Measurements from ENCODE around the gene STEEP1.
A peak's percentile ranks its signal among the peaks of the same experiment; 100 is the strongest.

Gene STEEP1

GRCh38 chrX:119573222-119573621, 8.0 kb upstream of the STEEP1 start:
- peak overlapping the region; percentile 70 to 72 for H3K4me3 ChIP-seq (replicated peaks in 1 of 2; ENCODE audit: low read depth in 2 of 2, low read length in 2 of 2)
- TF ChIP-seq, protein P1, sequence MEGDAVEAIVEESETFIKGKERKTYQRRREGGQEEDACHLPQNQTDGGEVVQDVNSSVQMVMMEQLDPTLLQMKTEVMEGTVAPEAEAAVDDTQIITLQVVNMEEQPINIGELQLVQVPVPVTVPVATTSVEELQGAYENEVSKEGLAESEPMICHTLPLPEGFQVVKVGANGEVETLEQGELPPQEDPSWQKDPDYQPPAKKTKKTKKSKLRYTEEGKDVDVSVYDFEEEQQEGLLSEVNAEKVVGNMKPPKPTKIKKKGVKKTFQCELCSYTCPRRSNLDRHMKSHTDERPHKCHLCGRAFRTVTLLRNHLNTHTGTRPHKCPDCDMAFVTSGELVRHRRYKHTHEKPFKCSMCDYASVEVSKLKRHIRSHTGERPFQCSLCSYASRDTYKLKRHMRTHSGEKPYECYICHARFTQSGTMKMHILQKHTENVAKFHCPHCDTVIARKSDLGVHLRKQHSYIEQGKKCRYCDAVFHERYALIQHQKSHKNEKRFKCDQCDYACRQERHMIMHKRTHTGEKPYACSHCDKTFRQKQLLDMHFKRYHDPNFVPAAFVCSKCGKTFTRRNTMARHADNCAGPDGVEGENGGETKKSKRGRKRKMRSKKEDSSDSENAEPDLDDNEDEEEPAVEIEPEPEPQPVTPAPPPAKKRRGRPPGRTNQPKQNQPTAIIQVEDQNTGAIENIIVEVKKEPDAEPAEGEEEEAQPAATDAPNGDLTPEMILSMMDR (IDR thresholded peaks at IDR 0.05; ENCODE audit: low read depth, low read length): no peak
- DNase-seq (ENCODE audit: low read depth in 2 of 2): no peak

DNA sequence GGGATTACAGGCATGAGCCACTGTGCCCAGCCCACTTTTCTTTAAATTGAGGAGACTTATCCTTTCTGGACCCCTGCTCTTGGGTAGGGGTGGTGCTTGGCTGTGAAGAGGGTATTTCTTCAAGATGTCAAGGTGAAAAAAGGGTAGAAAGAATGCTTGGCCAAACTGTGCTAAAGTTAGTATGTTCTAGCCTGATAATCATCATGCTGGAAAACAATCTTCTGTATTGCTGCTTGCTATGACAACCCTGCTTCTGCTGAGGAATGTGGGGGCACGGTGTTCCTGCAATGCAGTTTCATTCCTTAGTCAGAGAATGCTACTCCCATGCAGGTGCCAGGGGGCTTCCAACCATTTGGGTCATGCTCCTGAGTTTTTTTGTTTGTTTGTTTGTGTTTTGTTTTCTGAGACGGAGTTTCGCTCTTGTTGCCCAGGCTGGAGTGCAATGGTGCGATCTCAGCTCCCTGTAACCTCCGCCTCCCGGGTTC, 5.2 kb upstream of the STEEP1 start:
- TF ChIP-seq, protein P1 (IDR thresholded peaks at IDR 0.05; ENCODE audit: low read depth, low read length): no peak
- H3K4me3 ChIP-seq (replicated peaks in 1 of 2; ENCODE audit: low read depth in 2 of 2, low read length in 2 of 2): no peak overlapping the region
- DNase-seq (ENCODE audit: low read depth in 2 of 2): no peak

DNA sequence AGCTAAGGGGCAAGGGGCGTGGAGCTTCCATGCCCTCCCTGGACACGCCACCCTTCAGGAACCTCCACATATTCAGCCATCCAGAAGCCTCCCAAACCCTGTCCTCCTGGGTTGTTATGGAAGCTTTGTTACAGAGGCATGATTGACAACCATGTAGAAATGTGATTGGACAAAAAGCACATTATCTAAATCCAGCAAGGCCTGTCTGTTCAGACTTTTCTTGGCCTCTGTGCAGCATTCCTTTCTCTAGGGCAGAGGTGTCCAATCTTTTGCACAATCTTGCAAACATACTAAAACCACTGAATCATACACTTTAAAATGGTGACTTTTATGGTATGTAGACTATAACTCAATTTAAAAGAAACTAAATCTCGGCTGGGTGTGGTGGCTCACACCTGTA, 12.7 kb downstream of the STEEP1 start:
- TF ChIP-seq, protein P1 (IDR thresholded peaks at IDR 0.05; ENCODE audit: low read depth, low read length): no peak
- peak; percentile 49 to 57 for DNase-seq (ENCODE audit: low read depth in 2 of 2)
- no peak overlapping the region for H3K4me3 ChIP-seq (replicated peaks in 1 of 2; ENCODE audit: low read depth in 2 of 2, low read length in 2 of 2)

GRCh38 chrX:119549327-119550016, 15.7 kb downstream of the STEEP1 start:
- TF ChIP-seq, protein P1 (IDR thresholded peaks at IDR 0.05; ENCODE audit: low read depth, low read length): no peak
- no peak overlapping the region for H3K4me3 ChIP-seq (replicated peaks in 1 of 2; ENCODE audit: low read depth in 2 of 2, low read length in 2 of 2)
- no peak for DNase-seq (ENCODE audit: low read depth in 2 of 2)

- TF ChIP-seq, protein P1 (IDR thresholded peaks at IDR 0.05; ENCODE audit: low read depth, low read length): no peak
- peak; percentile 66 to 87 for DNase-seq (ENCODE audit: low read depth in 2 of 2)
- no peak overlapping the region for H3K4me3 ChIP-seq (replicated peaks in 1 of 2; ENCODE audit: low read depth in 2 of 2, low read length in 2 of 2)
Observed at GRCh38 chrX:119541188-119541587, 24.0 kb downstream of the STEEP1 start.

DNA sequence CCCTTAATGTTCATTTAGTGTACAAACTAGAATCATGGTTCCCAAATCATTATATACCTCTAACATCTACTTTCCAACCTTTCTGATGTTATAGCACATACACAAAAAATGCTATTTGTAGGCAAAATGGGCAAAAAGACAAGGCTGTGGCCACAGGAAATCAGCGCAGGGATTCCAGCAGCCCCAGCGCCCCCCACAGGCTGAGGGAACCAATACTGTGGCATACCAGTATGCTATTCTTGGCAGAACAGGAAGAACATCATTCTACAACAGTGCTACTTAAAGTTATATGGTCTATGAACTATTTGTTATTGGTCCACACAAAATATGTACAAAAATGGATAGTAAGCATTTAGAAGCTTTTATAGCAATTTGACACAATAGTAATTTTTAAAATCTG, 25.3 kb downstream of the STEEP1 start:
- no peak overlapping the region for H3K4me3 ChIP-seq (replicated peaks in 1 of 2; ENCODE audit: low read depth in 2 of 2, low read length in 2 of 2)
- TF ChIP-seq, protein P1 (IDR thresholded peaks at IDR 0.05; ENCODE audit: low read depth, low read length): no peak
- DNase-seq (ENCODE audit: low read depth in 2 of 2): no peak

- TF ChIP-seq, protein P1 (IDR thresholded peaks at IDR 0.05; ENCODE audit: low read depth, low read length): no peak
- no peak overlapping the region for H3K4me3 ChIP-seq (replicated peaks in 1 of 2; ENCODE audit: low read depth in 2 of 2, low read length in 2 of 2)
- DNase-seq (ENCODE audit: low read depth in 2 of 2): no peak
Observed at GRCh38 chrX:119537487-119537886, 27.7 kb downstream of the STEEP1 start.

Measured in cardiac fibroblast (primary cell).